IMR-90 (cell line): ENCODE results near the gene TWIST1.

Experiments
- BHLHE40 ChIP-seq: fragments of 150-350 bp; IDR thresholded peaks from 2 replicates; pipeline ENCODE4 v1.6.1; 2016; ENCODE audit warnings: mild to moderate bottlenecking, low read depth, low read length
- CEBPB ChIP-seq: IDR thresholded peaks from 2 replicates; pipeline ENCODE4 v1.6.1; 2012; ENCODE audit warnings: low read depth, low read length, improper control_type of control experiment
- CHD1 ChIP-seq: IDR thresholded peaks from 2 replicates; pipeline ENCODE4 v1.6.1; 2012; ENCODE audit warnings: low read depth, low read length, improper control_type of control experiment
- FOS ChIP-seq: fragments of 150-350 bp; IDR thresholded peaks from 2 replicates; pipeline ENCODE4 v1.6.1; 2016; ENCODE audit warnings: low read depth, low read length
- MAFK ChIP-seq: IDR thresholded peaks from 2 replicates; pipeline ENCODE4 v1.6.1; 2012; ENCODE audit warnings: low read depth, low read length, improper control_type of control experiment
- MAZ ChIP-seq: IDR thresholded peaks from 2 replicates; pipeline ENCODE4 v1.6.1; 2012; ENCODE audit warnings: low read depth, mild to moderate bottlenecking, low read length, improper control_type of control experiment, moderate library complexity, borderline replicate concordance
- MXI1 ChIP-seq: IDR thresholded peaks from 2 replicates; pipeline ENCODE4 v1.6.1; 2012; ENCODE audit warnings: low read depth, mild to moderate bottlenecking, low read length, moderate library complexity, borderline replicate concordance
- POLR2A ChIP-seq: IDR thresholded peaks from 2 replicates; pipeline ENCODE4 v1.6.1; 2012; ENCODE audit warnings: mild to moderate bottlenecking, low read depth, low read length
- RAD21 ChIP-seq: IDR thresholded peaks from 2 replicates; pipeline ENCODE4 v1.6.1; 2012; ENCODE audit warnings: low read length, improper control_type of control experiment
- RFX5 ChIP-seq: IDR thresholded peaks from 2 replicates; pipeline ENCODE4 v1.8.0; 2012; ENCODE audit warnings: low read depth, mild to moderate bottlenecking, low read length, moderate library complexity
- USF2 ChIP-seq: fragments of 150-350 bp; IDR thresholded peaks from 2 replicates; pipeline ENCODE4 v1.6.1; 2017; ENCODE audit warnings: mild to moderate bottlenecking, antibody characterized with exemption, low read length, low read depth
- TF ChIP-seq, protein P1 (sequence below): conservative IDR thresholded peaks from 2 replicates; pipeline ENCODE4 v1.5.1; 2012; ENCODE audit warnings: mild to moderate bottlenecking, low read depth, low read length, improper control_type of control experiment

GRCh38 chr7:19128856-19129255 is 11.4 kb upstream of the TWIST1 start:
- TF ChIP-seq, protein P1, sequence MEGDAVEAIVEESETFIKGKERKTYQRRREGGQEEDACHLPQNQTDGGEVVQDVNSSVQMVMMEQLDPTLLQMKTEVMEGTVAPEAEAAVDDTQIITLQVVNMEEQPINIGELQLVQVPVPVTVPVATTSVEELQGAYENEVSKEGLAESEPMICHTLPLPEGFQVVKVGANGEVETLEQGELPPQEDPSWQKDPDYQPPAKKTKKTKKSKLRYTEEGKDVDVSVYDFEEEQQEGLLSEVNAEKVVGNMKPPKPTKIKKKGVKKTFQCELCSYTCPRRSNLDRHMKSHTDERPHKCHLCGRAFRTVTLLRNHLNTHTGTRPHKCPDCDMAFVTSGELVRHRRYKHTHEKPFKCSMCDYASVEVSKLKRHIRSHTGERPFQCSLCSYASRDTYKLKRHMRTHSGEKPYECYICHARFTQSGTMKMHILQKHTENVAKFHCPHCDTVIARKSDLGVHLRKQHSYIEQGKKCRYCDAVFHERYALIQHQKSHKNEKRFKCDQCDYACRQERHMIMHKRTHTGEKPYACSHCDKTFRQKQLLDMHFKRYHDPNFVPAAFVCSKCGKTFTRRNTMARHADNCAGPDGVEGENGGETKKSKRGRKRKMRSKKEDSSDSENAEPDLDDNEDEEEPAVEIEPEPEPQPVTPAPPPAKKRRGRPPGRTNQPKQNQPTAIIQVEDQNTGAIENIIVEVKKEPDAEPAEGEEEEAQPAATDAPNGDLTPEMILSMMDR = no peak
- no peak for TF ChIP-seq BHLHE40
- TF ChIP-seq MAFK = no peak
- TF ChIP-seq USF2 = no peak
- no peak for TF ChIP-seq POLR2A
- TF ChIP-seq MXI1 = no peak
- TF ChIP-seq FOS = no peak
- no peak for TF ChIP-seq RAD21
- TF ChIP-seq CEBPB = no peak
- no peak for TF ChIP-seq CHD1
- no peak for TF ChIP-seq MAZ
- no peak for TF ChIP-seq RFX5
